OCI-LY7 (cell line): ENCODE measurements around the gene CCDC9B. TPM values are rescaled to one million over a fixed set of nuclear protein-coding genes. Genes with fewer than 3 reads are reported as not detected.

Experiments used
- BruUV-seq: library from RNA; stranded (reverse); fragments of 400-500 nt; replicated peaks from 2 replicates; lab custom pipeline; 2021; lab: Mats Ljungman, UMichigan
- CTCF ChIA-PET: fragments of 300-600 bp; sonication (Branson Sonifier 250); formaldehyde crosslinking; loops from one replicate; lab custom pipeline; 2022; ENCODE audit warnings: antibody characterized with exemption; ENCODE audit not compliant: unreplicated experiment; lab: Charles Lee
- POLR2A ChIA-PET: fragments of 300-600 bp; sonication (Branson Sonifier 250); formaldehyde crosslinking; loops from one replicate; lab custom pipeline; 2022; ENCODE audit warnings: antibody characterized with exemption; lab: Charles Lee
- DNase-seq: peaks from one replicate; pipeline ENCODE4 v3.0.0-alpha.2; 2015; ENCODE audit warnings: low spot score
- H2AFZ ChIP-seq: fragments of 200-600 bp; sonication (generic), shearing (Covaris generic); 2 replicates; pipeline ENCODE4 v1.6.1; 2014; ENCODE audit warnings: mild to moderate bottlenecking, antibody characterized with exemption, low read length, moderate library complexity
- H3K27ac ChIP-seq: fragments of 200-600 bp; sonication (generic); 2 replicates; pipeline ENCODE4 v1.5.1; 2014; ENCODE audit warnings: mixed run types, low read depth, mild to moderate bottlenecking, moderate library complexity, low read length, inconsistent platforms; ENCODE audit not compliant: poor library complexity, severe bottlenecking
- H3K36me3 ChIP-seq: fragments of 200-600 bp; sonication (generic); 2 replicates; pipeline ENCODE4 v1.6.1; 2014; ENCODE audit warnings: mild to moderate bottlenecking, antibody characterized with exemption, low read length, moderate library complexity, mixed read lengths; ENCODE audit not compliant: insufficient read depth
- H3K4me1 ChIP-seq: fragments of 200-600 bp; sonication (generic); 2 replicates; pipeline ENCODE4 v1.5.1; 2014; ENCODE audit warnings: mild to moderate bottlenecking, low read length; ENCODE audit not compliant: insufficient read depth, poor library complexity, severe bottlenecking
- H3K4me2 ChIP-seq: fragments of 200-600 bp; sonication (generic); 2 replicates; pipeline ENCODE4 v1.6.1; 2014; ENCODE audit warnings: mild to moderate bottlenecking, low read length
- H3K4me3 ChIP-seq: fragments of 200-600 bp; sonication (generic); 2 replicates; pipeline ENCODE4 v1.5.1; 2014; ENCODE audit warnings: mild to moderate bottlenecking, low read depth, low read length; ENCODE audit not compliant: poor library complexity, severe bottlenecking
- H3K79me2 ChIP-seq: fragments of 200-600 bp; sonication (generic); 2 replicates; pipeline ENCODE4 v1.6.1; 2016; ENCODE audit warnings: low read depth, mild to moderate bottlenecking, low read length, moderate library complexity, mixed read lengths; ENCODE audit not compliant: insufficient read depth
- H3K9me2 ChIP-seq: fragments of 200-600 bp; sonication (generic); 2 replicates; pipeline ENCODE4 v1.6.1; 2016; ENCODE audit warnings: mild to moderate bottlenecking, low read length, mixed read lengths; ENCODE audit not compliant: insufficient read depth
- H3K9me3 ChIP-seq: fragments of 200-600 bp; sonication (generic); 2 replicates; pipeline ENCODE4 v1.6.1; 2014; ENCODE audit warnings: mild to moderate bottlenecking, mixed run types, low read length, mixed read lengths
- H4K20me1 ChIP-seq: fragments of 200-600 bp; sonication (generic); 2 replicates; pipeline ENCODE4 v1.6.1; 2014; ENCODE audit warnings: mild to moderate bottlenecking, antibody characterized with exemption, low read length, moderate library complexity, mixed read lengths; ENCODE audit not compliant: insufficient read depth
- CTCF ChIP-seq: fragments of 200-600 bp; sonication (generic); conservative IDR thresholded peaks from 2 replicates; pipeline ENCODE4 v1.5.1; 2014; ENCODE audit warnings: mild to moderate bottlenecking, antibody characterized with exemption, low read length, moderate library complexity, mixed read lengths
- EZH2phosphoT487 ChIP-seq: fragments of 200-600 bp; sonication (generic); IDR thresholded peaks from 2 replicates; pipeline ENCODE4 v1.6.1; 2018; ENCODE audit warnings: low read depth, borderline replicate concordance, mild to moderate bottlenecking, mixed run types, antibody characterized with exemption, low read length, moderate library complexity, mixed read lengths
- intact Hi-C: fragments of 100-400 bp; cut with micrococcal nuclease; formaldehyde crosslinking; loops from one replicate; pipeline ENCODE4 v1.10.0; 2022; ENCODE audit not compliant: unreplicated experiment
- total RNA-seq, 2 experiments: library from RNA; depleted of rRNA in 1 of 2; stranded (reverse); fragments of >200 nt in 1 of 2; shearing (Covaris generic) in 1 of 2; gene quantifications; 2 replicates each; pipeline ENCODE4 v1.2.3, GENCODE V29; 2014 to 2022

The CCDC9B gene
- total RNA-seq, 2 experiments from 2014 or later = 1.4 TPM; not detected in 1

DNA sequence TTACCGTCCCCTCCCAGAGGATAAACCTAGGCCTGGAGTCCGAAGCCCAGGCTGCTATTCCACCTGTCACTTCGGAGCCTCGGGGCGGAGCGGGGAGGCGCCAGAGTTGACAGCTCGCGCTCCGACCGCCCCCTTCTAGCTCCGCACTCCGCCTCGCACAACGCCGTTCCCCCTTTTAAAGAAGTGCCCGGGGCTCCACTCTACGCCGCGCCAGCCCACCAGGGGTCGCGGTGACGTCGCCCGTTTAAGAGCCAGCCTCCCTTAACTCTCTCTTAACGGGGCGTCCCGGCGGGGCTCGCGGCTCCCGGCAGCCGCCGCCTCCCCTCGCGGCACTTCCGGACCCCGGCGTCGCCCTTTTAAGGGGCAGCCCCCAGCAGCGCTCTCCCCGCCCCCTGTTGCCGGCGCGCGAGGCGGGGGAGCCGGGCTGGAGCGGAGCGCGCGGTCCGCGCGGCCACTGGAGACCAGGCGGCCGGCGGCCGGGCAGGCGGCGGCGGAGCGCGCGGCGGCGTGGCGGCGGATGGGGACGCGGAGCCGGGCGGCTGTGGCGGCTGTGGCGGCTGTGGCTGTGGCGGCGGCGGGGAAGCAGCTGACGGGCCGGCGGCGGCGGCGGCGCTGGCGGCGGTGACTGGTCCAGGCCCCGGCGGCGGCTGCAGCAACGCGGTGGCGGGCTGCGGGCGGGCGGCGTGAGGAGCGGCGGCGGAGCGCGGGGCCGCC, 17.3 kb downstream of the CCDC9B start, which contains the start of gene INAFM2:
Gene INAFM2, plus strand, starts transcription at position 454 of the 714 bp plus-strand sequence. CDS start 364 bp downstream, outside the sequence.
- DNase-seq = peak; percentile 94
- H3K27ac ChIP-seq = no peak within 1 kb of the TSS
- CTCF ChIA-PET = interaction anchor here (1.0 kb wide), 2 partner anchors 13 to 14 kb away, joined by 3 to 5 read pairs; no protein-coding TSS in a partner anchor
- intact Hi-C loops = loop anchor here (1.0 to 5.0 kb wide), 3 partner anchors 99 to 541 kb away; partner anchors contain the start of gene FSIP1
- no peaks in the 10 kb centered on the region for H4K20me1 ChIP-seq
- peak within 1 kb of the TSS; percentile 64 for H3K4me2 ChIP-seq
- no peak within 1 kb of the TSS for H2AFZ ChIP-seq
- H3K4me1 ChIP-seq = peaks cover 6% of the 10 kb centered on the region
- no peaks in the 10 kb centered on the region for H3K9me3 ChIP-seq
- POLR2A ChIA-PET = interaction anchor here (0.6 to 1.0 kb wide), 3 partner anchors 14 to 94 kb away, joined by 3 to 5 read pairs (median 4); no protein-coding TSS in a partner anchor
- H3K79me2 ChIP-seq = no peaks in the 10 kb centered on the region
- H3K9me2 ChIP-seq = no peaks in the 10 kb centered on the region
- H3K4me3 ChIP-seq = peak within 1 kb of the TSS; percentile 65
- no TSS peak for BruUV-seq
- TF ChIP-seq EZH2phosphoT487 (no peak), CTCF (peak; percentile 66)
- H3K36me3 ChIP-seq = no peaks in the 10 kb centered on the region

GRCh38 chr15:40322531-40323238, 18.1 kb downstream of the CCDC9B start:
- Histone ChIP-seq H3K36me3 (no peaks in the 10 kb centered on the region), H4K20me1 (no peaks in the 10 kb centered on the region), H3K27ac (no peak overlapping the region), H3K79me2 (no peaks in the 10 kb centered on the region), H3K9me2 (no peaks in the 10 kb centered on the region), H2AFZ (no peak overlapping the region), H3K4me1 (peaks cover 6% of the 10 kb centered on the region), H3K4me3 (peak overlapping the region; percentile 65), H3K4me2 (peak overlapping the region; percentile 64), H3K9me3 (no peaks in the 10 kb centered on the region)
- intact Hi-C loops = loop anchor here (1.0 to 5.0 kb wide), 3 partner anchors 100 to 540 kb away; partner anchors contain the start of gene FSIP1
- ChIA-PET CTCF (interaction anchor here (0.7 to 1.0 kb wide), 3 partner anchors 14 to 34 kb away, joined by 3 to 5 read pairs (median 3); no protein-coding TSS in a partner anchor), POLR2A (interaction anchor here (0.6 to 1.0 kb wide), 2 partner anchors 15 to 52 kb away, joined by 4 to 5 read pairs; no protein-coding TSS in a partner anchor)
- TF ChIP-seq EZH2phosphoT487 (no peak), CTCF (no peak)
- DNase-seq = no peak
- BruUV-seq = no TSS peak
